HCT116 (cell line): ENCODE measurements around the gene SENP1. TPM values are rescaled to one million over a fixed set of nuclear protein-coding genes. Genes with fewer than 3 reads are reported as not detected.

Source experiments
- ATAC-seq: fragments of 200-7000 bp; cut with Tn5 transposase; 2 replicates; pipeline ENCODE4 v1.9.1; 2020; ENCODE audit warnings: mild to moderate bottlenecking, moderate library complexity
- BruUV-seq: library from RNA; stranded (reverse); fragments of 400-500 nt; replicated peaks from 2 replicates; lab custom pipeline; 2021; lab: Mats Ljungman, UMichigan
- CTCF ChIA-PET: fragments of 300-600 bp; sonication (Branson Sonifier 250); formaldehyde crosslinking; loops from one replicate; lab custom pipeline; 2021; ENCODE audit warnings: antibody characterized with exemption; lab: Charles Lee
- POLR2A ChIA-PET: fragments of 300-600, 350-600 bp; sonication (Branson Sonifier 250); formaldehyde crosslinking; loops from one replicate; lab custom pipeline; 2021; ENCODE audit warnings: antibody characterized with exemption; lab: Charles Lee
- RAD21 ChIA-PET, 2 experiments: fragments of 300-600 bp; sonication (Branson Sonifier 250); formaldehyde crosslinking; loops; one replicate each; lab custom pipeline; 2023; ENCODE audit warnings: low total read pairs in 2 of 2; ENCODE audit not compliant: uncharacterized antibody in 2 of 2, unreplicated experiment in 2 of 2, low non-redundant PET in 1 of 2; lab: Charles Lee
- DNase-seq: peaks from one replicate; pipeline ENCODE4 v3.0.0-alpha.2; 2010; ENCODE audit warnings: low read depth, low spot score
- H2AFZ ChIP-seq: fragments of 200-600 bp; shearing (Covaris generic), sonication (generic); 2 replicates; pipeline ENCODE4 v1.6.1; 2017; ENCODE audit warnings: low read depth, mixed run types, mixed read lengths, antibody characterized with exemption, low read length; ENCODE audit not compliant: poor library complexity, severe bottlenecking
- H3K27ac ChIP-seq: 2 replicates; pipeline ENCODE4 v1.5.1; 2012; ENCODE audit warnings: low read depth, low read length
- H3K27me3 ChIP-seq: fragments of 200-600 bp; sonication (generic); 2 replicates; pipeline ENCODE4 v1.6.1; 2016; ENCODE audit warnings: mixed run types, low read length, mixed read lengths; ENCODE audit not compliant: insufficient read depth
- H3K36me3 ChIP-seq, 2 experiments: fragments of 200-500 bp in 1 of 2; fragments of 200-600 bp in 1 of 2; sonication (Bioruptor generic) in 1 of 2; sonication (generic) in 1 of 2; 2 replicates each; pipeline versions ENCODE4 v1.5.1 to v1.6.1; 2014 to 2016; ENCODE audit warnings: low read length in 2 of 2, inconsistent platforms in 1 of 2, mixed read lengths in 1 of 2, mixed run types in 1 of 2; ENCODE audit not compliant: insufficient read depth in 2 of 2, control insufficient read depth in 1 of 2
- H3K4me1 ChIP-seq, 2 experiments: fragments of 200-600 bp in 1 of 2; sonication (generic) in 1 of 2; 2 replicates each; pipeline versions ENCODE4 v1.5.1 to v1.6.1; 2012 to 2017; ENCODE audit warnings: low read length in 2 of 2, inconsistent platforms in 1 of 2, mild to moderate bottlenecking in 1 of 2, mixed read lengths in 1 of 2, mixed run types in 1 of 2, moderate library complexity in 1 of 2; ENCODE audit not compliant: insufficient read depth in 2 of 2, control insufficient read depth in 1 of 2
- H3K4me2 ChIP-seq: fragments of 200-600 bp; sonication (generic); 2 replicates; pipeline ENCODE4 v1.6.1; 2017; ENCODE audit warnings: mixed run types, low read length, mixed read lengths
- H3K4me3 ChIP-seq, 2 experiments: fragments of 200-600 bp in 1 of 2; sonication (generic) in 1 of 2; replicated peaks in 1 of 2; 2 replicates each; pipeline ENCODE4 v1.5.1; 2011 to 2016; ENCODE audit warnings: low read length in 2 of 2, control low read depth in 1 of 2, low read depth in 1 of 2, mild to moderate bottlenecking in 1 of 2, mixed read lengths in 1 of 2, mixed run types in 1 of 2
- H3K79me2 ChIP-seq: fragments of 200-600 bp; sonication (generic); 2 replicates; pipeline ENCODE4 v1.6.1; 2017; ENCODE audit warnings: mild to moderate bottlenecking, mixed run types, low read length, moderate library complexity, mixed read lengths; ENCODE audit not compliant: insufficient read depth
- H3K9ac ChIP-seq: fragments of 200-600 bp; sonication (generic); 2 replicates; pipeline ENCODE4 v1.6.1; 2016; ENCODE audit warnings: low read length, mixed read lengths
- H3K9me2 ChIP-seq: fragments of 200-600 bp; sonication (generic), shearing (Covaris generic); 2 replicates; pipeline ENCODE4 v1.6.1; 2017; ENCODE audit warnings: mixed run types, mild to moderate bottlenecking, moderate library complexity; ENCODE audit not compliant: insufficient read depth
- H3K9me3 ChIP-seq, 2 experiments: fragments of 200-500 bp in 1 of 2; fragments of 200-600 bp in 1 of 2; sonication (Bioruptor generic) in 1 of 2; sonication (generic) in 1 of 2; 2 replicates each; pipeline ENCODE4 v1.6.1; 2014 to 2017; ENCODE audit warnings: low read length in 2 of 2, mixed read lengths in 2 of 2, inconsistent platforms in 1 of 2, low read depth in 1 of 2, mild to moderate bottlenecking in 1 of 2, mixed run types in 1 of 2, moderate library complexity in 1 of 2; ENCODE audit not compliant: control insufficient read depth in 1 of 2, insufficient read depth in 1 of 2
- H4K20me1 ChIP-seq: fragments of 200-600 bp; sonication (generic), shearing (Covaris generic); 2 replicates; pipeline ENCODE4 v1.6.1; 2017; ENCODE audit warnings: mixed run types, mild to moderate bottlenecking, moderate library complexity; ENCODE audit not compliant: insufficient read depth
- ATF3 ChIP-seq: IDR thresholded peaks from 2 replicates; pipeline ENCODE4 v1.6.1; 2012
- CEBPB ChIP-seq: IDR thresholded peaks from 2 replicates; pipeline ENCODE4 v1.6.1; 2012; ENCODE audit warnings: low read depth
- EZH2 ChIP-seq: fragments of 200-600 bp; sonication (generic); IDR thresholded peaks from 2 replicates; pipeline ENCODE4 v1.6.1; 2017; ENCODE audit warnings: antibody characterized with exemption, mixed run types
- EZH2phosphoT487 ChIP-seq: fragments of 200-600 bp; IDR thresholded peaks from 2 replicates; pipeline ENCODE4 v1.6.1; 2018; ENCODE audit warnings: antibody characterized with exemption, borderline replicate concordance
- FOSL1 ChIP-seq: IDR thresholded peaks from 2 replicates; pipeline ENCODE4 v1.6.1; 2012; ENCODE audit warnings: low read depth
- JUND ChIP-seq: IDR thresholded peaks from 2 replicates; pipeline ENCODE4 v1.6.1; 2012
- MAX ChIP-seq: IDR thresholded peaks from 2 replicates; pipeline ENCODE4 v1.6.1; 2012
- RAD21 ChIP-seq: IDR thresholded peaks from 2 replicates; pipeline ENCODE4 v1.6.1; 2012; ENCODE audit warnings: low read depth, mild to moderate bottlenecking
- SP1 ChIP-seq: IDR thresholded peaks from 2 replicates; pipeline ENCODE4 v1.6.1; 2012; ENCODE audit warnings: low read depth
- TCF7L2 ChIP-seq: IDR thresholded peaks from 2 replicates; pipeline ENCODE4 v1.7.0; 2011; ENCODE audit warnings: borderline replicate concordance, inconsistent platforms; ENCODE audit not compliant: insufficient read depth, insufficient read length; ENCODE audit errors: extremely low read depth
- YY1 ChIP-seq: IDR thresholded peaks from 2 replicates; pipeline ENCODE4 v1.6.1; 2011; ENCODE audit warnings: low read length, low read depth, moderate library complexity, mild to moderate bottlenecking; ENCODE audit not compliant: insufficient replicate concordance; ENCODE audit errors: extremely low read depth
- ZBTB33 ChIP-seq: IDR thresholded peaks from 2 replicates; pipeline ENCODE4 v1.6.1; 2011; ENCODE audit warnings: mild to moderate bottlenecking, low read length, moderate library complexity; ENCODE audit not compliant: insufficient replicate concordance; ENCODE audit errors: extremely low read depth
- ZFX ChIP-seq: fragments of 450-650 bp; IDR thresholded peaks from 2 replicates; pipeline ENCODE4 v1.6.1; 2017
- ZNF274 ChIP-seq: fragments of 200-500 bp; sonication (Bioruptor generic); IDR thresholded peaks from 2 replicates; pipeline ENCODE4 v1.6.1; 2014; ENCODE audit warnings: mild to moderate bottlenecking, low read depth, low read length, inconsistent platforms
- intact Hi-C: fragments of 100-400 bp; cut with micrococcal nuclease; formaldehyde crosslinking; loops from 2 replicates; pipeline ENCODE4 v1.10.0; 2022
- total RNA-seq: library from RNA; stranded (reverse); gene quantifications from one replicate; pipeline ENCODE4 v1.2.1, GENCODE V29; 2021; ENCODE audit not compliant: unreplicated experiment

Gene SENP1
- total RNA-seq, 1 experiment from 2014 or later, result 17.7 TPM

GRCh38 chr12:48031135-48031960 lies 74.5 kb downstream of the SENP1 start:
- no peaks in the 10 kb centered on the region for H3K36me3 ChIP-seq
- peaks cover 0 to 6% of the 10 kb centered on the region in 2 experiments; a peak in 2 of 4 replicates for H3K4me1 ChIP-seq
- no peaks in the 10 kb centered on the region for H3K9me2 ChIP-seq
- no peak overlapping the region for H2AFZ ChIP-seq
- no peak overlapping the region for H3K9ac ChIP-seq
- ATAC-seq (no peak), DNase-seq (no peak)
- no peaks in the 10 kb centered on the region for H3K27me3 ChIP-seq
- H3K27ac ChIP-seq, result no peak overlapping the region
- BruUV-seq, result no TSS peak
- intact Hi-C loops, result no loop called here
- ChIA-PET CTCF (no interaction called here), POLR2A (no interaction called here), RAD21 (no interaction called here)
- no peaks in the 10 kb centered on the region for H3K9me3 ChIP-seq
- TF ChIP-seq EZH2phosphoT487 (no peak), JUND (no peak), EZH2 (no peak), SP1 (no peak), CEBPB (no peak), FOSL1 (no peak), ZNF274 (no peak), ZFX (no peak)
- H3K4me3 ChIP-seq, result no peak overlapping the region
- H3K79me2 ChIP-seq, result no peaks in the 10 kb centered on the region
- H3K4me2 ChIP-seq, result no peak overlapping the region
- no peaks in the 10 kb centered on the region for H4K20me1 ChIP-seq

- Histone ChIP-seq H3K9me2 (no peaks in the 10 kb centered on the region), H3K4me1 (peaks cover 0 to 6% of the 10 kb centered on the region in 2 experiments; a peak in 2 of 4 replicates), H3K9me3 (no peaks in the 10 kb centered on the region), H3K27me3 (no peaks in the 10 kb centered on the region), H2AFZ (no peak overlapping the region), H3K27ac (no peak overlapping the region), H3K9ac (no peak overlapping the region), H3K36me3 (no peaks in the 10 kb centered on the region), H4K20me1 (no peaks in the 10 kb centered on the region), H3K79me2 (no peaks in the 10 kb centered on the region), H3K4me2 (no peak overlapping the region), H3K4me3 (no peak overlapping the region)
- no TSS peak for BruUV-seq
- intact Hi-C loops, result no loop called here
- ATAC-seq (no peak), DNase-seq (no peak)
- CTCF ChIA-PET, result interaction anchor here (1.4 kb wide), 1 partner anchor 32 kb away, joined by 3 read pairs; no protein-coding TSS in a partner anchor
- POLR2A ChIA-PET, result no interaction called here
- RAD21 ChIA-PET, result no interaction called here
- TF ChIP-seq TCF7L2, result no peak
- TF ChIP-seq ZNF274, result no peak
- TF ChIP-seq MAX, result no peak
- no peak for TF ChIP-seq ZBTB33
- TF ChIP-seq JUND, result no peak
- TF ChIP-seq RAD21, result no peak
- no peak for TF ChIP-seq ATF3
- TF ChIP-seq YY1, result no peak
- TF ChIP-seq, all 23 proteins: peak for 0
Observed at GRCh38 chr12:48030173-48030650, 75.7 kb downstream of the SENP1 start.
